ENCODE data around the gene PROS1.
"Not testable (repeated sequence)": the region's sequence is repeated elsewhere in the genome, so short reads cannot be mapped to it uniquely, and the experiment has no call there.

The PROS1 gene

GRCh38 chr3:93855401-93855800 is 118.3 kb downstream of the PROS1 start (continued):
- TF ChIP-seq, protein P1, sequence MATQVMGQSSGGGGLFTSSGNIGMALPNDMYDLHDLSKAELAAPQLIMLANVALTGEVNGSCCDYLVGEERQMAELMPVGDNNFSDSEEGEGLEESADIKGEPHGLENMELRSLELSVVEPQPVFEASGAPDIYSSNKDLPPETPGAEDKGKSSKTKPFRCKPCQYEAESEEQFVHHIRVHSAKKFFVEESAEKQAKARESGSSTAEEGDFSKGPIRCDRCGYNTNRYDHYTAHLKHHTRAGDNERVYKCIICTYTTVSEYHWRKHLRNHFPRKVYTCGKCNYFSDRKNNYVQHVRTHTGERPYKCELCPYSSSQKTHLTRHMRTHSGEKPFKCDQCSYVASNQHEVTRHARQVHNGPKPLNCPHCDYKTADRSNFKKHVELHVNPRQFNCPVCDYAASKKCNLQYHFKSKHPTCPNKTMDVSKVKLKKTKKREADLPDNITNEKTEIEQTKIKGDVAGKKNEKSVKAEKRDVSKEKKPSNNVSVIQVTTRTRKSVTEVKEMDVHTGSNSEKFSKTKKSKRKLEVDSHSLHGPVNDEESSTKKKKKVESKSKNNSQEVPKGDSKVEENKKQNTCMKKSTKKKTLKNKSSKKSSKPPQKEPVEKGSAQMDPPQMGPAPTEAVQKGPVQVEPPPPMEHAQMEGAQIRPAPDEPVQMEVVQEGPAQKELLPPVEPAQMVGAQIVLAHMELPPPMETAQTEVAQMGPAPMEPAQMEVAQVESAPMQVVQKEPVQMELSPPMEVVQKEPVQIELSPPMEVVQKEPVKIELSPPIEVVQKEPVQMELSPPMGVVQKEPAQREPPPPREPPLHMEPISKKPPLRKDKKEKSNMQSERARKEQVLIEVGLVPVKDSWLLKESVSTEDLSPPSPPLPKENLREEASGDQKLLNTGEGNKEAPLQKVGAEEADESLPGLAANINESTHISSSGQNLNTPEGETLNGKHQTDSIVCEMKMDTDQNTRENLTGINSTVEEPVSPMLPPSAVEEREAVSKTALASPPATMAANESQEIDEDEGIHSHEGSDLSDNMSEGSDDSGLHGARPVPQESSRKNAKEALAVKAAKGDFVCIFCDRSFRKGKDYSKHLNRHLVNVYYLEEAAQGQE (tag by site-specific recombination; IDR thresholded peaks at IDR 0.05): no peak
- no peak for TF ChIP-seq ZNF175 (tag by site-specific recombination; IDR thresholded peaks at IDR 0.05)
- no peak for TF ChIP-seq ZXDB (tag by site-specific recombination; IDR thresholded peaks at IDR 0.05)
- TF ChIP-seq ZBTB44 (tag by site-specific recombination; IDR thresholded peaks at IDR 0.05): no peak
- no peak for TF ChIP-seq ZNF513 (tag by site-specific recombination; IDR thresholded peaks at IDR 0.05)
- no peak for TF ChIP-seq ZNF48 (tag by site-specific recombination; IDR thresholded peaks at IDR 0.05)
- TF ChIP-seq ZNF184 (tag by site-specific recombination; IDR thresholded peaks at IDR 0.05): no peak
- TF ChIP-seq ZNF501 (tag by site-specific recombination; IDR thresholded peaks at IDR 0.05): no peak
- no peak for TF ChIP-seq ZSCAN4 (tag by site-specific recombination; IDR thresholded peaks at IDR 0.05)

DNA sequence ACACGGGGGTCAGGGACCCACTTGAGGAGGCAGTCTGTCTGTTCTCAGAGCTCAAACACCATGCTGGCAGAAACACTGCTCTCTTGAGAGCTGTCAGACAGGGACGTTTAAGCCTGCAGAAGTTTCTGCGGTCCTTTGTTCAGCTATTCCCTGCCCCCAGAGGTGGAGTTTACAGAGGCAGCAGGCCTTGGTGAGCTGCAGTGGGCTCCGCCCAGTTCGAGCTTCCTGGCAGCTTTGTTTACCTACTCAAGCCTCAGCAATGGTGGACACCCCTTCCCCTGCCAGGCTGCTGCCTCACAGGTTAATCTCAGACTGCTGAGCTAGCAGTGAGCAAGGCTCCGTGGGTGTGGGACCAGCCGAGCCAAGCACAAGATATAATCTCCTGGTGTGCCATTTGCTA is 121.5 kb downstream of the PROS1 start:
- CTCF ChIA-PET; H3K4me3 ChIP-seq (ENCODE audit: low read depth, low read length); H3K36me3 ChIP-seq (ENCODE audit: control insufficient read depth in 2 of 2, insufficient read depth in 1 of 2, low read length in 2 of 2); H3K9me3 ChIP-seq (ENCODE audit: control insufficient read depth, insufficient read depth, low read depth, low read length); H3K4me1 ChIP-seq (ENCODE audit: control insufficient read depth, insufficient read depth, low read length); POLR2A ChIA-PET; H3K27ac ChIP-seq (ENCODE audit: extremely low read depth, low read depth, low read length): not testable (repeated sequence)

DNA sequence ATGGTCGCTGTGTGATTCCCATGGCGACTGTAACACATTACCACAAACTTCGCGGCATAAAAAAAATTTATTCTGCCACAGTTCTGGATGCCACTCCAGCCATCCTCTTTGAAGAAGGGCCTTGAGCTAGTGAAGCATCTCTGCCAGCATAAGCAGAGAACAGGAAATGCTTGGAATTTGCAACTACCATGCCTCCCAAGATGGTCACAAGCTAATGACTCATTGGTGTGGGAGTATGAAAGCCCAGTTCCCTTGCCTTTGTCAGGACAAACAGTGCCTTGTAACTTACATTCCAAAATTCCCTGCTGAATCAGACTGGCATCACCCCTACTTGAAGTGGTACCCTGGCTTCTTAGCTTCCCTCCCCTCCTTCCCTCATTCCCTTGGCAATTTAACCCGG is 129.7 kb downstream of the PROS1 start:
- no peak overlapping the region for H3K4me3 ChIP-seq (ENCODE audit: low read depth, low read length)
- H3K36me3 ChIP-seq (ENCODE audit: control insufficient read depth in 2 of 2, insufficient read depth in 1 of 2, low read length in 2 of 2): no peaks in the 10 kb centered on the region
- H3K9me3 ChIP-seq (ENCODE audit: control insufficient read depth, insufficient read depth, low read depth, low read length): no peaks in the 10 kb centered on the region
- CTCF ChIA-PET: no interaction called here
- H3K27ac ChIP-seq (ENCODE audit: extremely low read depth, low read depth, low read length): no peak overlapping the region
- H3K4me1 ChIP-seq (ENCODE audit: control insufficient read depth, insufficient read depth, low read length): no peaks in the 10 kb centered on the region
- POLR2A ChIA-PET: no interaction called here
- TF ChIP-seq ZBTB48 (tag by site-specific recombination; IDR thresholded peaks at IDR 0.05): no peak
- TF ChIP-seq ZNF292 (tag by site-specific recombination; IDR thresholded peaks at IDR 0.05; ENCODE audit: borderline replicate concordance, low read depth): no peak
- no peak for TF ChIP-seq ZNF433 (tag by site-specific recombination; IDR thresholded peaks at IDR 0.05; ENCODE audit: low read depth)
- no peak for TF ChIP-seq WT1 (tag by site-specific recombination; IDR thresholded peaks at IDR 0.05)
- no peak for TF ChIP-seq ZNF416 (tag by site-specific recombination; IDR thresholded peaks at IDR 0.05)
- TF ChIP-seq GLIS1 (tag by site-specific recombination; IDR thresholded peaks at IDR 0.05): peak; percentile 40
- no peak for TF ChIP-seq BCL6B (tag by site-specific recombination; IDR thresholded peaks at IDR 0.05)
- TF ChIP-seq YY1 (tag by site-specific recombination; IDR thresholded peaks at IDR 0.05): no peak
- TF ChIP-seq ZNF561 (tag by site-specific recombination; IDR thresholded peaks at IDR 0.05; ENCODE audit: borderline replicate concordance): no peak
- TF ChIP-seq ZNF792 (tag by site-specific recombination; IDR thresholded peaks at IDR 0.05): no peak
- TF ChIP-seq ZFHX2 (tag by site-specific recombination; conservative IDR thresholded peaks at IDR 0.05): 0 out of 2 replicates have a peak, but pooled peaks have one; percentile 14
- no peak for TF ChIP-seq ZNF394 (tag by site-specific recombination; IDR thresholded peaks at IDR 0.05; ENCODE audit: borderline replicate concordance)
- no peak for TF ChIP-seq ZNF155 (tag by site-specific recombination; IDR thresholded peaks at IDR 0.05)
- TF ChIP-seq ZSCAN18 (tag by site-specific recombination; IDR thresholded peaks at IDR 0.05): no peak
